ENCODE measurements around the gene TMEM183A.
"Not testable (repeated sequence)": the region's sequence is repeated elsewhere in the genome, so short reads cannot be mapped to it uniquely, and the experiment has no call there.

TMEM183A gene

DNA sequence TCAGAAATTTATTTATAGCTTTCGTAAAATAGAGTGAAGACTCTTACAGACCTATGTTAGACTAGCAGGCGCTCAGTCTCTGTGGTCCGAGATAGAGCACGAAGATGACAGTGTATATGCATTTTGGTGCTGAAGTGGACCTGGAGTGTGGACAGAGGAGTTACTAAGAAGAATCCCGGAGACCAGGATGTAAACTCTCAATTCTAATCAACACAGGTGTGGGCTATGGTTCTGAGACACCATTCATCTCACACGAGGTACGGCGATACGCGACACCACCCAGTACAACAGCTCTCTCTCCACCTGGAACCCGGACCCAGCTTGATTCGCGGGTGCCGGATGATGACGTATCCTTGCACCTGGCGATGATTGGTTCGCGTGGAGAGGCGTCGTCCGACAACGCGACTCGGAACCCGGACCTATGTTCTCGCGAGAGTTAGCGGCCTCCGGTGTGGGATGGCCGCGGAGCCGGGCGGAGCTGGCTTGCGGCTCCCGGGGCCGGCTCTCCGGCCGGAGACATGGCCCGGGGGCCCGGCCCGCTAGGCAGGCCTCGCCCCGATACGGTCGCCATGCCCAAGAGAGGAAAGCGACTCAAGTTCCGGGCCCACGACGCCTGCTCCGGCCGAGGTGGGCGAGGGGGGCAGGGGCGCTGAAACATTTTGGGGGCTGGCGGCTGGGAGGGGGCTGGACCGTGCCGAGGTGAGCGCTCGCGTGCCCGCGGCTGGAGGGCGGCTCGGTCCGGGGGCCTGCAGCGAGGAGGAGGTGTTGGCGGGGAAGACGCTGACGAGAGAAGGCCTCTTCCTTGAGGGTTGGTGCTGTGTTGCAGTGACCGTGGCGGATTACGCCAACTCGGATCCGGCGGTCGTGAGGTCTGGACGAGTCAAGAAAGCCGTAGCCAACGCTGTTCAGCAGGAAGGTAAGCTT, at the start of gene TMEM183A:
TSS of gene TMEM183A (plus strand) at position 427 of the 924 bp plus-strand sequence. CDS start at position 519, 92 bp downstream.
- DNase-seq, result peak; percentile 99

DNA sequence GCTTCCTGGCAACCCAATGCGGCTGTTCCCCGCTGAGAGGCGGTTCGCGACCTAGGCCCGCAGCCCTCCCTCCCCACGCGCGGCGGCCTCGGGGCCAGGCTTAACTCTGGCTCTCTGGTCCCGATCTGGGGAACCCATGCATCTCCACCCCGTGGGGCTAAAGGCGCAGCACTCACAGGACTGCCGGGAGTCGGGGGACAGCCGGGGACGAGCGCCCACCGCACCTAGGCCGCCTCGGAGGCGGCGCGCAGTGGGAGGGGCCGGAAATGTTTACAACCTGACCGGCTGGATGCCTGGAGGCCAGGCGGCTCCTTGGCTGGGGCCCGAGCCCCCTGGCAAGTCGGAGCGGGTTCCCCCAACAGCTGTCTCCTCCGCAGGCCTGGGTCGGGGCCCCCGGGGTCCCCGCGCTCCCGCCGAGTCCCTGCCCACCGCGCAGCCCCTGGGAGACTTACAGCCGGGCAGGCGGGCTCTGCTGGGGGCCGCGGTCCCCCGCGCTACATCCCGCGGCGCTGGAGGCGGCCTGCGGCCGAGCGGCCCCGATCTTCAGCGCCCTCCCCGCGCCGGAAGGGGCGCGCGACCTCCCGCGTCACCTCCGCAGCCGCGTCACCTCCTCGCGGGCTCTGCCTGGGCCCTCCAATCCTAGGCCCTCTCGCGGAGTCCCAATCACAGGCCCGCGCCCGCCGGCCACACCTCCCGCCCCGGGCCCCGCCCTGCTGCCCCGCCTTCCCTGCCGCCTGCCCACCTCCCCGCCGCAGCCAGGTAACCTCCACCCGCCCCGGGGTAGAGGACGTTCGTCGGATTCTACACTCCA, 49.2 kb upstream of the TMEM183A start, which contains the start of gene ADIPOR1:
TSS of gene ADIPOR1 (minus strand) at position 580 of the 811 bp plus-strand sequence. CDS start 7,242 bp downstream, outside the sequence.
- DNase-seq, result peak; percentile 92

- DNase-seq, result no peak
Observed at GRCh38 chr1:202958544-202959275, 48.5 kb upstream of the TMEM183A start.

DNA sequence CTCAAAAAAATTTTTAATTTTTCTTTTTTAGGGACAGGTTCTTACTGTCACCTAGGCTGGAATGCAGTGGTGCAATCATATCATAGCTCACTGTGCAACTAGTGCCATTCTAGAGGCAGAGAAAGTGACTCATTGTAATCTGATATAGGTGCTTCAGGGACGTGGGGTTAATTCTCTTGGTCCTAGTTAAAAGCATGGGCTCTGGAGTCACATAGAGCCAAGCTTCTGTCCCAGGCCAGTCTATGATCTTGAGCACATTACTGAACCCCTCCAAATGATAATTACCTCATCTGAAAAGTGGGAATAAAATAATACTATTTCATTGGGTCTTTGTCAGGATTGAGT, 47.9 kb upstream of the TMEM183A start:
- DNase-seq, result no peak

GRCh38 chr1:202961220-202961880, 45.8 kb upstream of the TMEM183A start:
- DNase-seq, result no peak

- DNase-seq, result peak; percentile 26
Observed at GRCh38 chr1:202964791-202965410, 42.3 kb upstream of the TMEM183A start.

DNA sequence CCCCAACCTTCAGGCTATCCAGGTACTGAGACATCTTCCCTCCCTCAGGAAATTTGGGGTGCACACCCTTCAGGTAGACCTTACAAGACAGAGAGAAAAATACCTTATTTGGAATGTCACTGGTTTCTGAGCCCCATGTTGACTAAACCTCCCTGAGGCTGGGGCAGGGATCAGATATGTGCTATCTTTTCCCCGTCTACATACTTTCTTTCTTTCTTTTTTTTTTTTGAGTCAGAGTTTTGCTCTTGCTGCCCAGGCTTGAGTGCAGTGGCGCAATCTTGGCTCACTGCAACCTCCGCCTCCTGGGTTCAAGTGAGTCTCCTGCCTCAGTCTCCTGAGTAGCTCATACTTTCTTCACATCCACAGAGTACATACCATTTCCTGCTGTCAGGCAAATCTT, 41.8 kb upstream of the TMEM183A start:
- no peak for DNase-seq

GRCh38 chr1:202966006-202966898, 40.9 kb upstream of the TMEM183A start:
- DNase-seq, result peak; percentile 4

GRCh38 chr1:202967684-202968281, 39.4 kb upstream of the TMEM183A start:
- DNase-seq, result no peak

DNA sequence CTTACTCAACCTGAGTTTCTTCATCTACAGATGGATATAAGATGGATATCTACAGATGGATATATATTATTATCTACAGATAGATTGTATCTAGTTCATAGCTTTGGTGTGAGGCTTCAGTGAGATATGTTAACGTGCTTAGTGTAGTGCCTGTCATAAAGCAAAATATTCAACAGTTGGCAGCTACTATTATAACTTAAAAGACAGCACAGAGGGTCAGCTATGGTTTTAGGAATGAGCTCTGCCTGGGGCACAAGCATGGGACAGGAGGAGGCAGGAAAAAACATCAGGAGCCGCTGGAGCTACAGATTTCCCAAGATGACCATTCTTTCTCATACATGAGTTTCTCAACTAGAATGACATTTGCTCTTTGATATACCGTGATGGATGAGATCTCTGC, 38.8 kb upstream of the TMEM183A start:
- no peak for DNase-seq

DNA sequence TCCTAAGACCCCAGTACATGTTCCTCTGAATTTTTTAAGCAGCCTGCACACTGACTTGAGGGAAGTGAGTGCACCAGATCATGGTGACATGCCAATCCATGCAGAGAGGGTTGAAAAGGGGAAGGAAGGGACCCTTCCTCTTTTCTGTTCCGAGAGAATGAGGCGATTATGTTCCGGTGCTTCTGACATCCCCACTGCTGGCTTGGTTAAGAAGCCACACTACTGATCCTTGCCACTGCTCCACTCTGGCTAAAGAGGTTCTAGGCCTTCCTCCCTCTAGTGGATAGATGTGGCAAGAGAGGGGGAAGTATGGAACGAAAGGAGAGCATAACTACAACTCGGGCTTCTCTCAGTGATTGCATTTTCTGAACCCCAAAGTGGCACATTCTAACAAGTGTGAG, 38.3 kb upstream of the TMEM183A start:
- DNase-seq, result peak; percentile 76

- DNase-seq, result no peak
Observed at GRCh38 chr1:202972046-202972445, 35.1 kb upstream of the TMEM183A start.

DNA sequence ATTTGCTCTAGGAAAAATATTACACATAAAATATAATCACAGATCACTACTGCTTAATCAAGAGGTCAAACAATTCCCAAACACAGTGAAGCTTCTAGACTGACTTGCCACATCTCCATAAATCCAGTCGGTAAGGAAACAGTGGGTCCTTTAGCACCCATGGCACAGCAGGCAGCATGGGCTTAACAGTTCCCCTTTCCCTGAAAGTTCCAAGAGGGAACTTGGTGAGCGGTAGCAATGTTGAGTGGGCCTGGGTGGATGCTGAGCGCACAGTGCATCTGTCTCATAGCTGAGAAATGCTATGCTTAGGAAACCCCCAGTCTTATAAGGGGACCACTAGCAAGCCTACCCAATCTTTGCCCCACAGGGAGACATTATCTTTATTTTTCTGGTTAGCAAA, 32.3 kb upstream of the TMEM183A start:
- no peak for DNase-seq

DNA sequence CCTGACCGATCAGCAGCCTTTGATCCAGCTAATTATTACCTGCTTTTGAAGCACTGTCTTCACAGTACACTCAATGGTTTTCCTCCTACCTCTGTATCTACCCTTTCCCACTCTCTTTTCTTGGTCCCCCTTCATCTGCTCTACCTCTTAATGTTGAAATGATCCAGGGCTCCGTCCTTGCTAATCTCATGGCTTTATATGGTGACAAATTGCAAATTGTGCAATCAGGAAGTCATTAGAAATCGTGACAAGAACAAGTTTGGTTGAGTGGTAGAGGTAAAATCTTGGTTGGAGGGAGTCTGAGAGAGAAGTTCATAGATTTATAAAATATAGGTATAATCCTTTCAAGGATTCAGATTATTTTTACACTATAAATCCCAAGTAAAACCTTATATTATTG, 30.5 kb upstream of the TMEM183A start:
- DNase-seq, result no peak

GRCh38 chr1:202979459-202979858, 27.7 kb upstream of the TMEM183A start:
- no peak for DNase-seq

DNA sequence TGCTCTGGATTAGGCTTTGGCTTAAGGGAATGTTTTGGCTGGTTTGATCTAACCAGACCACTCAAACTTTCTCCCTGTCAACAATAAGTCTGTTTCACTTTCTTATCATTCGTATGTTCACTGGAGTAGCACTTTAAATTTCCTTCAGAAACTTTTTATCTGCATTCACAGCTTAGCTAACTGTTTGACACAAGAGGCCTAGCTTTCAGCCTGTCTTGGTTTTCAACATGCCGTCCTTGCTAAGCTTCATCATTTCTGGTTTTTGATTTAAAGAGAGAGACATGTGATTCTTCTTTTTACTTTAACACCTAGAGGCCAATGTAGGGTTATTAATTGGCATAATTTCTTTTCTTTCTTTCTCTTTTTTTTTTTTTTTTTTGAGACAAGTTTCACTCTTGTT, 25.2 kb upstream of the TMEM183A start:
- no peak for DNase-seq

DNA sequence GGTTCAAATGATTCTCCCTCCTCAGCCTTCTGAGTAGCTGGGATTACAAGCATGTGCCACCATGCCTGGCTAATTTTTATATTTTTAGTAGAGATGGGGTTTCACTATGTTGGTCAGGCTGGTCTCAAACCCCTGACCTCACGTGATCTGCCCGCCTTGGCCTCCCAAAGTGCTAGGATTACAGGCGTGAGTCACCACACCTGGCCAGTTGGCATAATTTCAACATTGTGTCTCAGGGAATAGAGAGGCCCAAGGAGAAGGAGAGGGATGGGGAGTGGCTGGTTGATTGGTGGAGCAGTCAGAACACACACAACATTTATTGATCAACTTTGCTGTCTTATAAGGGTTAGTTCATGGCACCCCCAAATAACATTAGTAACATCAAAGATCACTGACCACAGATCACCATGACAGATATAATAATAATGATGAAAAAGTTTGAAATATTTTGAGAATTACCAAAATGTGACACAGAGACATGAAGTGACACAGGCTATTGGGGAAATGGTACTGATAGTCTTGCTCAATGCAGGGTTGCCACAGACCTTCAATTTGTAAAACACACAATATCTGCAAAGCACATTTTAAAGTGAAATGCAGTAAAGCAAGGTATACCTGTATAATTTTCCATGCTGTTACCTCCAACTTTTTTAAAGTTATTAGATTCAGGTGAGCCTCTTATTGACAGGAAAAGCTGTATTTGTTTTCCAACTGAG, 24.3 kb upstream of the TMEM183A start:
- no peak for DNase-seq

- DNase-seq, result not testable (repeated sequence)
Observed at GRCh38 chr1:202986120-202986519, 21.1 kb upstream of the TMEM183A start.

GRCh38 chr1:202987255-202987654, 19.9 kb upstream of the TMEM183A start:
- no peak for DNase-seq

Data from eye (tissue), 1 donor.